K562 (cell line): ENCODE data around the gene EXOC4. TPM values are rescaled to one million over a fixed set of nuclear protein-coding genes. Genes with fewer than 3 reads are reported as not detected.
A peak's percentile ranks its signal among the peaks of the same experiment; 100 is the strongest.

Experiments
- ATAC-seq: fragments of 200-7000 bp; cut with Tn5 transposase; 3 replicates; pipeline ENCODE4 v1.9.1; 2020; ENCODE audit warnings: moderate library complexity
- BruUV-seq: library from RNA; stranded (reverse); fragments of 400-500 nt; replicated peaks from 2 replicates; lab custom pipeline; 2021; lab: Mats Ljungman, UMichigan
- CTCF ChIA-PET: fragments of 300-600 bp; formaldehyde crosslinking; extraction: SDS; loops from one replicate; lab custom pipeline; 2021; ENCODE audit warnings: low intra/inter-chr PET ratio; lab: Yijun Ruan, JAX
- POLR2A ChIA-PET: fragments of 300-600, 350-650 bp; sonication (Branson Sonifier 250); formaldehyde crosslinking; extraction: SDS; loops from one replicate; lab custom pipeline; 2021; ENCODE audit warnings: antibody characterized with exemption, inconsistent platforms; lab: Yijun Ruan, JAX
- DNase-seq, 4 experiments: peaks; one replicate each; pipeline versions ENCODE4 v3.0.0 to v3.0.0-alpha.2; 2011 to 2018; ENCODE audit warnings: low spot score in 3 of 4, mixed read lengths in 3 of 4; ENCODE audit errors: extremely low read depth in 1 of 4
- FAIRE-seq: peaks from 2 replicates; lab custom pipeline; 2011; peaks lifted over from hg19 to GRCh38; lab: Jason Lieb, UNC
- H2AFZ ChIP-seq: 2 replicates; pipeline ENCODE4 v1.6.0; 2011; ENCODE audit warnings: low read depth, low read length, control low read depth, inconsistent platforms
- H3K27ac ChIP-seq: fragments of 200-600 bp; 3 replicates; pipeline ENCODE4 v1.8.0; 2011; ENCODE audit warnings: low read depth, mild to moderate bottlenecking, control low read depth, inconsistent platforms, low read length, moderate library complexity, mixed read lengths; ENCODE audit errors: extremely low read depth
- H3K27me3 ChIP-seq, 2 experiments: fragments of 300-600 bp in 1 of 2; 2 replicates in 1 of 2; 3 replicates in 1 of 2; pipeline versions ENCODE4 v1.6.0 to v1.8.0; 2011; ENCODE audit warnings: inconsistent platforms in 2 of 2, low read length in 2 of 2, mild to moderate bottlenecking in 1 of 2, mixed read lengths in 1 of 2, moderate library complexity in 1 of 2; ENCODE audit not compliant: control insufficient read depth in 2 of 2, insufficient read depth in 2 of 2
- H3K36me3 ChIP-seq: fragments of 300-600 bp; 3 replicates; pipeline ENCODE4 v1.8.0; 2011; ENCODE audit warnings: mild to moderate bottlenecking, low read length, inconsistent platforms; ENCODE audit not compliant: control insufficient read depth, insufficient read depth
- H3K4me1 ChIP-seq, 2 experiments: fragments of 200-600 bp in 1 of 2; replicated peaks in 1 of 2; 2 replicates in 1 of 2; 3 replicates in 1 of 2; pipeline versions ENCODE4 v1.5.1 to v1.8.0; 2011; ENCODE audit warnings: inconsistent platforms in 2 of 2, low read length in 2 of 2, mild to moderate bottlenecking in 1 of 2, mixed read lengths in 1 of 2, moderate library complexity in 1 of 2; ENCODE audit not compliant: control insufficient read depth in 2 of 2, insufficient read depth in 2 of 2
- H3K4me2 ChIP-seq: 2 replicates; pipeline ENCODE4 v1.6.1; 2011; ENCODE audit warnings: low read length, control low read depth, inconsistent platforms, mixed read lengths; ENCODE audit not compliant: insufficient read depth
- H3K4me3 ChIP-seq: fragments of 200-600 bp; sonication (generic), shearing (Covaris generic); 2 replicates; pipeline ENCODE4 v1.5.1; 2016; ENCODE audit warnings: control low read depth, inconsistent platforms
- H3K79me2 ChIP-seq: fragments of 200-600 bp; 3 replicates; pipeline ENCODE4 v1.8.0; 2011; ENCODE audit warnings: low read length, inconsistent platforms; ENCODE audit not compliant: control insufficient read depth, insufficient read depth
- H3K9ac ChIP-seq, 2 experiments: 2 replicates each; pipeline versions ENCODE4 v1.6.0 to v1.6.1; 2011; ENCODE audit warnings: low read depth in 2 of 2, low read length in 2 of 2, control low read depth in 1 of 2, inconsistent platforms in 1 of 2, mild to moderate bottlenecking in 1 of 2, mixed read lengths in 1 of 2; ENCODE audit not compliant: insufficient read depth in 1 of 2
- H3K9me1 ChIP-seq: one replicate; pipeline ENCODE4 v1.6.0; 2011; ENCODE audit warnings: inconsistent platforms, mild to moderate bottlenecking, low read length, moderate library complexity; ENCODE audit not compliant: control insufficient read depth, insufficient read depth
- H3K9me3 ChIP-seq: replicated peaks from 2 replicates; pipeline ENCODE4 v1.5.1; 2011; ENCODE audit warnings: low read depth, low read length, inconsistent platforms; ENCODE audit not compliant: control insufficient read depth, insufficient read depth
- H4K20me1 ChIP-seq: replicated peaks from 2 replicates; pipeline ENCODE4 v1.6.1; 2011; ENCODE audit warnings: low read length, inconsistent platforms, mixed read lengths; ENCODE audit not compliant: control insufficient read depth, insufficient read depth
- AFF1 ChIP-seq, 2 experiments: fragments of 450-650 bp; IDR thresholded peaks; 2 replicates each; pipeline ENCODE4 v1.6.1; 2018; ENCODE audit warnings: mild to moderate bottlenecking in 2 of 2, low read depth in 1 of 2; ENCODE audit not compliant: partially characterized antibody in 2 of 2
- CHD4 ChIP-seq: fragments of 200-600 bp; sonication (generic); IDR thresholded peaks from 3 replicates; pipeline ENCODE4 v1.6.1; 2012; ENCODE audit warnings: low read depth, mild to moderate bottlenecking, mixed read lengths, low read length, inconsistent platforms; ENCODE audit not compliant: insufficient read depth, insufficient replicate concordance, poor library complexity, severe bottlenecking
- EP300 ChIP-seq: IDR thresholded peaks from 2 replicates; pipeline ENCODE4 v1.6.1; 2012; ENCODE audit warnings: low read length, improper control_type of control experiment
- FOXK1 ChIP-seq: sonication (generic); formaldehyde crosslinking; IDR thresholded peaks from 2 replicates; pipeline ENCODE4 v1.8.0; 2022; ENCODE audit warnings: missing genetic modification reagents, mild to moderate bottlenecking, borderline replicate concordance
- HDAC3 ChIP-seq: fragments of 450-650 bp; IDR thresholded peaks from 2 replicates; pipeline ENCODE4 v1.6.1; 2018; ENCODE audit warnings: borderline replicate concordance, mild to moderate bottlenecking, moderate library complexity; ENCODE audit not compliant: partially characterized antibody
- JUND ChIP-seq, 2 experiments: IDR thresholded peaks; 2 replicates in 1 of 2; 3 replicates in 1 of 2; pipeline ENCODE4 v1.6.1; 2011; ENCODE audit warnings: borderline replicate concordance in 2 of 2, low read depth in 2 of 2, low read length in 2 of 2, improper control_type of control experiment in 1 of 2, missing biosample characterization in 1 of 2, missing genetic modification characterization in 1 of 2, missing genetic modification reagents in 1 of 2
- KLF1 ChIP-seq: fragments of 450-650 bp; IDR thresholded peaks from 2 replicates; pipeline ENCODE4 v1.6.1; 2016; ENCODE audit warnings: missing genetic modification characterization, missing compliant biosample characterization
- L3MBTL2 ChIP-seq: fragments of 450-650 bp; IDR thresholded peaks from 2 replicates; pipeline ENCODE4 v1.6.1; 2016; ENCODE audit warnings: mild to moderate bottlenecking, moderate library complexity
- NFRKB ChIP-seq: fragments of 450-650 bp; IDR thresholded peaks from 2 replicates; pipeline ENCODE4 v1.6.1; 2016; ENCODE audit warnings: low read depth
- PHB ChIP-seq: fragments of 250-450 bp; sonication (Bioruptor Pico); IDR thresholded peaks from 2 replicates; pipeline ENCODE4 v1.5.0; 2021
- SRF ChIP-seq, 2 experiments: fragments of 250-450, 450-650 bp in 1 of 2; sonication (Bioruptor Pico) in 1 of 2; sonication (generic) in 1 of 2; formaldehyde crosslinking; IDR thresholded peaks; 2 replicates each; pipeline versions ENCODE4 v1.5.0 to v1.5.1; 2020 to 2022; ENCODE audit warnings: mild to moderate bottlenecking in 1 of 2, missing genetic modification reagents in 1 of 2
- TAF1 ChIP-seq: IDR thresholded peaks from 2 replicates; pipeline ENCODE4 v1.6.1; 2011; ENCODE audit warnings: mild to moderate bottlenecking, low read length, moderate library complexity; ENCODE audit not compliant: insufficient read depth, control insufficient read depth, severe bottlenecking; ENCODE audit errors: extremely low read depth
- TAF9B ChIP-seq: fragments of 450-650 bp; IDR thresholded peaks from 2 replicates; pipeline ENCODE4 v1.6.1; 2018; ENCODE audit warnings: mild to moderate bottlenecking; ENCODE audit not compliant: partially characterized antibody
- ZNF584 ChIP-seq: fragments of 200-800 bp; sonication (Bioruptor generic); IDR thresholded peaks from 2 replicates; pipeline ENCODE4 v1.6.1; 2016; ENCODE audit warnings: low read depth, mild to moderate bottlenecking, missing genetic modification characterization, missing compliant biosample characterization
- WGBS: fragments of 100-300 bp; shearing (Covaris generic); methylation state at CpG from one replicate; pipeline ENCODE4 v1.1.6; 2016; ENCODE audit warnings: low coverage, mixed read lengths; ENCODE audit not compliant: insufficient coverage; ENCODE audit errors: missing lambda C conversion rate; 5-methylcytosine and 5-hydroxymethylcytosine counted together
- in situ Hi-C: fragments of 300-500 bp; cut with MboI; formaldehyde crosslinking; loops from 4 replicates; pipeline ENCODE4 v1.15.0; 2018; ENCODE audit warnings: inconsistent platforms, mixed read lengths
- intact Hi-C: fragments of 100-400 bp; cut with micrococcal nuclease; formaldehyde crosslinking; loops from 2 replicates; pipeline ENCODE4 v1.14.2; 2022
- polyA plus RNA-seq, 8 experiments: library from polyadenylated mRNA; depleted of rRNA in 4 of 8; stranded (reverse) in 5 of 8; unstranded in 3 of 8; fragments of >200 nt; fragmentation: Nextera tagmentation in 2 of 8; fragmentation: Illumina TruSeq in 1 of 8; extraction: Ambion mirVana in 2 of 8; extraction: Trizol in 1 of 8; gene quantifications; 2 replicates each; pipeline versions ENCODE4 v1.2.1 to v1.2.3, GENCODE V29; 2011 to 2014; ENCODE audit warnings: inconsistent platforms in 1 of 8, missing spikeins in 1 of 8
- total RNA-seq, 7 experiments: library from RNA; depleted of rRNA in 6 of 7; stranded (reverse); fragments of >200 nt in 6 of 7; fragmentation: Illumina TruSeq in 2 of 7; extraction: Trizol in 2 of 7; gene quantifications; 2 replicates each; pipeline versions ENCODE4 v1.2.1 to v1.2.3, GENCODE V29; 2011 to 2021; ENCODE audit warnings: low replicate concordance in 1 of 7

The EXOC4 gene
- total and polyA plus RNA-seq, 9 of the 15 experiments (the other 6 are each of a cell fraction or from before 2014, with no cell fraction given) = 18.5 to 73.1 (median 46.6) TPM

GRCh38 chr7:134083766-134084487 lies 831.0 kb downstream of the EXOC4 start (continued):
- peak; percentile 85 for TF ChIP-seq KLF1 (tag)
- TF ChIP-seq TAF1 = no peak
- TF ChIP-seq PHB (CRISPR knock-in tag) = no peak

- peak overlapping the region in 1 of 2 experiments; percentile 21; a peak in 2 of 4 replicates for H3K9ac ChIP-seq
- FAIRE-seq (no peak), DNase-seq (peak in 1 of 4 experiments; percentile 48), ATAC-seq (peak; percentile 61)
- peak overlapping the region; percentile 61 for H2AFZ ChIP-seq
- in situ Hi-C loops = no loop called here
- no peaks in the 10 kb centered on the region for H3K9me1 ChIP-seq
- peaks cover 10% of the 10 kb centered on the region for H3K9me3 ChIP-seq
- no TSS peak for BruUV-seq
- H3K79me2 ChIP-seq = no peaks in the 10 kb centered on the region
- H3K4me3 ChIP-seq = no peak overlapping the region
- 12% methylated on average over 3 of the region's 3 CpGs for WGBS
- peak overlapping the region; percentile 68 for H3K4me2 ChIP-seq
- H3K27me3 ChIP-seq = no peaks in the 10 kb centered on the region
- ChIA-PET CTCF (no interaction called here), POLR2A (interaction anchor here (0.6 to 1.8 kb wide), 5 partner anchors 12 to 460 kb away, joined by 3 to 6 read pairs (median 3); no protein-coding TSS in a partner anchor)
- no peaks in the 10 kb centered on the region for H4K20me1 ChIP-seq
- no peaks in the 10 kb centered on the region for H3K36me3 ChIP-seq
- H3K4me1 ChIP-seq = peaks cover 7 to 31% of the 10 kb centered on the region in 2 experiments; a peak in 4 of 5 replicates
- intact Hi-C loops = no loop called here
- peak overlapping the region; percentile 70 for H3K27ac ChIP-seq
- TF ChIP-seq L3MBTL2 (0 out of 2 replicates have a peak, but pooled peaks have one; percentile 38), ZNF584 (CRISPR knock-in tag) (0 out of 2 replicates have a peak, but pooled peaks have one; percentile 18), SRF (CRISPR knock-in tag; IDR thresholded peaks at IDR 0.05) (peak in 1 of 2 experiments; percentile 53; a peak in 1 of 4 replicates), NFRKB (0 out of 2 replicates have a peak, but pooled peaks have one; percentile 6), JUND (IDR thresholded peaks at IDR 0.05; ENCODE audit: borderline replicate concordance, low read depth, low read length) (peak; percentile 37), JUND (tag; IDR thresholded peaks at IDR 0.05; ENCODE audit: borderline replicate concordance, low read depth, low read length) (peak; percentile 38; the same call in 1 of the 3 replicates), FOXK1 (CRISPR knock-in tag) (no peak), CHD4 (no peak), EP300 (peak; percentile 34), TAF9B (peak; percentile 84), AFF1 (IDR thresholded peaks at IDR 0.05; ENCODE audit: low read depth in 1 of 2, partially characterized antibody in 2 of 2) (no peak), HDAC3 (peak; percentile 24)
Observed at GRCh38 chr7:134084488-134085144, 831.7 kb downstream of the EXOC4 start.
